Astrocyte (in vitro differentiated cells and primary cell): ENCODE measurements around the gene B4GALT5. TPM values are rescaled to one million over a fixed set of nuclear protein-coding genes. Genes with fewer than 3 reads are reported as not detected.

ENCODE experiments used
- DNase-seq: peaks from one replicate; pipeline ENCODE4 v3.0.0-alpha.2; 2010; ENCODE audit warnings: low read depth
- FAIRE-seq: peaks from 2 replicates; lab custom pipeline; 2011; peaks lifted over from hg19 to GRCh38; lab: Jason Lieb, UNC
- H2AFZ ChIP-seq: 2 replicates; pipeline ENCODE4 v1.6.0; 2012; ENCODE audit warnings: low read depth, low read length, inconsistent platforms
- H3K27ac ChIP-seq: 2 replicates; pipeline ENCODE4 v1.5.1; 2011; ENCODE audit warnings: low read depth, low read length, inconsistent platforms
- H3K27me3 ChIP-seq: 2 replicates; pipeline ENCODE4 v1.6.0; 2011; ENCODE audit warnings: low read length, inconsistent platforms; ENCODE audit not compliant: insufficient read depth
- H3K36me3 ChIP-seq: 2 replicates; pipeline ENCODE4 v1.5.1; 2011; ENCODE audit warnings: low read length, inconsistent platforms; ENCODE audit not compliant: insufficient read depth
- H3K4me1 ChIP-seq: 2 replicates; pipeline ENCODE4 v1.5.1; 2011; ENCODE audit warnings: low read length, inconsistent platforms; ENCODE audit not compliant: insufficient read depth
- H3K4me2 ChIP-seq: 2 replicates; pipeline ENCODE4 v1.6.0; 2012; ENCODE audit warnings: low read length, inconsistent platforms
- H3K4me3 ChIP-seq: 2 replicates; pipeline ENCODE4 v1.5.1; 2011; ENCODE audit warnings: low read depth, mild to moderate bottlenecking, low read length, inconsistent platforms; ENCODE audit not compliant: insufficient read depth
- H3K79me2 ChIP-seq: 2 replicates; pipeline ENCODE4 v1.6.0; 2012; ENCODE audit warnings: mild to moderate bottlenecking, low read length, inconsistent platforms; ENCODE audit not compliant: insufficient read depth
- H3K9ac ChIP-seq: 2 replicates; pipeline ENCODE4 v1.6.0; 2012; ENCODE audit warnings: mild to moderate bottlenecking, low read length, inconsistent platforms
- H3K9me3 ChIP-seq: 2 replicates; pipeline ENCODE4 v1.5.1; 2012; ENCODE audit warnings: low read depth, mild to moderate bottlenecking, low read length, inconsistent platforms; ENCODE audit not compliant: insufficient read depth
- H4K20me1 ChIP-seq: 2 replicates; pipeline ENCODE4 v1.6.0; 2012; ENCODE audit warnings: low read length, inconsistent platforms; ENCODE audit not compliant: insufficient read depth
- H3K27ac Mint-ChIP-seq: one replicate; pipeline ENCODE4 v1.8.0; 2021; ENCODE audit warnings: mild to moderate bottlenecking, mixed read lengths; ENCODE audit not compliant: unreplicated experiment
- H3K27me3 Mint-ChIP-seq: one replicate; pipeline ENCODE4 v1.8.0; 2021; ENCODE audit warnings: low read depth, mixed read lengths; ENCODE audit not compliant: unreplicated experiment
- H3K36me3 Mint-ChIP-seq: one replicate; pipeline ENCODE4 v1.8.0; 2021; ENCODE audit warnings: low read depth, mixed read lengths; ENCODE audit not compliant: unreplicated experiment
- H3K4me1 Mint-ChIP-seq: one replicate; pipeline ENCODE4 v1.8.0; 2021; ENCODE audit warnings: low read depth, mixed read lengths; ENCODE audit not compliant: unreplicated experiment
- H3K4me3 Mint-ChIP-seq: one replicate; pipeline ENCODE4 v1.8.0; 2021; ENCODE audit warnings: mild to moderate bottlenecking, moderate library complexity, mixed read lengths; ENCODE audit not compliant: unreplicated experiment
- H3K9me3 Mint-ChIP-seq: one replicate; pipeline ENCODE4 v1.8.0; 2021; ENCODE audit warnings: mild to moderate bottlenecking, mixed read lengths; ENCODE audit not compliant: unreplicated experiment
- CTCF ChIP-seq: IDR thresholded peaks from 2 replicates; pipeline ENCODE4 v1.5.1; 2011; ENCODE audit warnings: low read depth, mild to moderate bottlenecking, inconsistent platforms, low read length, moderate library complexity; ENCODE audit not compliant: insufficient read depth
- EZH2 ChIP-seq: IDR thresholded peaks from 2 replicates; pipeline ENCODE4 v1.6.1; 2012; ENCODE audit warnings: mild to moderate bottlenecking, low read length, inconsistent platforms; ENCODE audit not compliant: insufficient read depth
- total RNA-seq: library from RNA; stranded (reverse); gene quantifications from 2 replicates; pipeline ENCODE4 v1.2.1, GENCODE V29; 2021

B4GALT5 gene
- total RNA-seq, 1 donor from 2014 or later, result 41.9 TPM

- H3K79me2 ChIP-seq, result no peaks in the 10 kb centered on the region
- peaks cover 2% of the 10 kb centered on the region for H3K27me3 ChIP-seq
- no peak overlapping the region for H3K4me3 Mint-ChIP-seq
- H2AFZ ChIP-seq, result no peak overlapping the region
- no peak overlapping the region for H3K27ac ChIP-seq
- no peak for TF ChIP-seq CTCF
- TF ChIP-seq EZH2, result no peak
- peaks cover 4% of the 10 kb centered on the region for H3K4me1 Mint-ChIP-seq
- H4K20me1 ChIP-seq, result no peaks in the 10 kb centered on the region
- H3K36me3 Mint-ChIP-seq, result no peaks in the 10 kb centered on the region
- H3K9me3 ChIP-seq, result no peaks in the 10 kb centered on the region
- DNase-seq (no peak), FAIRE-seq (no peak)
- H3K4me2 ChIP-seq, result no peak overlapping the region
- H3K9ac ChIP-seq, result no peak overlapping the region
- H3K36me3 ChIP-seq, result no peaks in the 10 kb centered on the region
- H3K27ac Mint-ChIP-seq, result no peak overlapping the region
- H3K27me3 Mint-ChIP-seq, result peaks cover 19% of the 10 kb centered on the region
- no peak overlapping the region for H3K4me3 ChIP-seq
- H3K9me3 Mint-ChIP-seq, result no peaks in the 10 kb centered on the region
- H3K4me1 ChIP-seq, result no peaks in the 10 kb centered on the region
Observed at GRCh38 chr20:49742948-49743347, 29.3 kb upstream of the B4GALT5 start.

- H3K4me3 ChIP-seq, result no peak overlapping the region
- Mint-ChIP-seq H3K4me1 (no peaks in the 10 kb centered on the region), H3K9me3 (no peaks in the 10 kb centered on the region), H3K27ac (no peak overlapping the region), H3K4me3 (no peak overlapping the region), H3K36me3 (no peaks in the 10 kb centered on the region), H3K27me3 (peaks cover 20% of the 10 kb centered on the region)
- no peak overlapping the region for H3K9ac ChIP-seq
- no peaks in the 10 kb centered on the region for H3K36me3 ChIP-seq
- H3K4me2 ChIP-seq, result no peak overlapping the region
- no peak overlapping the region for H3K27ac ChIP-seq
- H3K27me3 ChIP-seq, result peaks cover 2% of the 10 kb centered on the region
- DNase-seq (no peak), FAIRE-seq (no peak)
- no peaks in the 10 kb centered on the region for H3K4me1 ChIP-seq
- H2AFZ ChIP-seq, result no peak overlapping the region
- H3K79me2 ChIP-seq, result no peaks in the 10 kb centered on the region
- H4K20me1 ChIP-seq, result no peaks in the 10 kb centered on the region
- H3K9me3 ChIP-seq, result no peaks in the 10 kb centered on the region
- no peak for TF ChIP-seq EZH2
- no peak for TF ChIP-seq CTCF
Observed at GRCh38 chr20:49741977-49742376, 28.3 kb upstream of the B4GALT5 start.

GRCh38 chr20:49740807-49741206 is 27.1 kb upstream of the B4GALT5 start:
- Histone ChIP-seq H4K20me1 (no peaks in the 10 kb centered on the region), H3K9ac (no peak overlapping the region), H2AFZ (no peak overlapping the region), H3K4me3 (no peak overlapping the region), H3K9me3 (no peaks in the 10 kb centered on the region), H3K36me3 (no peaks in the 10 kb centered on the region), H3K27ac (no peak overlapping the region), H3K4me2 (no peak overlapping the region), H3K79me2 (no peaks in the 10 kb centered on the region), H3K4me1 (no peaks in the 10 kb centered on the region), H3K27me3 (peaks cover 2% of the 10 kb centered on the region)
- Mint-ChIP-seq H3K27ac (no peak overlapping the region), H3K4me1 (no peaks in the 10 kb centered on the region), H3K4me3 (no peak overlapping the region), H3K9me3 (no peaks in the 10 kb centered on the region), H3K36me3 (no peaks in the 10 kb centered on the region), H3K27me3 (peaks cover 20% of the 10 kb centered on the region)
- FAIRE-seq (no peak), DNase-seq (no peak)
- no peak for TF ChIP-seq EZH2
- no peak for TF ChIP-seq CTCF
